Testis (tissue), 2 donors: Measurements from ENCODE around the gene NCK2.

Experiments
- CTCF ChIP-seq, 3 experiments: fragments of 450-650 bp in 2 of 3; fragments of 200-600 bp in 1 of 3; sonication (generic) in 1 of 3; IDR thresholded peaks; one replicate each; pipeline ENCODE4 v1.5.1; 2016 to 2019; ENCODE audit warnings: antibody characterized with exemption in 3 of 3, mild to moderate bottlenecking in 2 of 3, moderate library complexity in 1 of 3
- POLR2A ChIP-seq: fragments of 450-650 bp; IDR thresholded peaks from one replicate; pipeline ENCODE4 v1.6.1; 2017; ENCODE audit warnings: antibody characterized with exemption, mild to moderate bottlenecking, moderate library complexity

- no peak for TF ChIP-seq CTCF (IDR thresholded peaks at IDR 0.05)
- TF ChIP-seq POLR2A, result no peak
These were observed 137.6 kb downstream of the NCK2 start for GRCh38 chr2:105882341-105882740.
